HepG2 (cell line): ENCODE results near the gene C5orf24. TPM values are rescaled to one million over a fixed set of nuclear protein-coding genes. Genes with fewer than 3 reads are reported as not detected.

ENCODE experiments used
- ATAC-seq: fragments of 200-7000 bp; cut with Tn5 transposase; 3 replicates; pipeline ENCODE4 v1.9.1; 2020; ENCODE audit warnings: mild to moderate bottlenecking, moderate library complexity
- BruUV-seq: library from RNA; stranded (reverse); fragments of 400-500 nt; replicated peaks from 2 replicates; lab custom pipeline; 2021; lab: Mats Ljungman, UMichigan
- CTCF ChIA-PET: fragments of 300-600 bp; formaldehyde crosslinking; extraction: SDS; loops from one replicate; lab custom pipeline; 2021; ENCODE audit warnings: low total read pairs, inconsistent platforms, low intra/inter-chr PET ratio; lab: Yijun Ruan, JAX
- POLR2A ChIA-PET: fragments of 350-600 bp; sonication (Branson Sonifier 250); formaldehyde crosslinking; loops from one replicate; lab custom pipeline; 2020; ENCODE audit warnings: antibody characterized with exemption, inconsistent platforms; lab: Yijun Ruan, JAX
- DNase-seq: peaks from one replicate; pipeline ENCODE4 v3.0.0-alpha.2; 2015; ENCODE audit warnings: low spot score
- FAIRE-seq: peaks from 3 replicates; lab custom pipeline; 2011; peaks lifted over from hg19 to GRCh38; lab: Jason Lieb, UNC
- H2AFZ ChIP-seq: one replicate; pipeline ENCODE4 v1.6.1; 2011; ENCODE audit warnings: low read length, inconsistent platforms
- H3K27ac ChIP-seq: fragments of 300-600 bp; 3 replicates; pipeline ENCODE4 v1.8.0; 2011; ENCODE audit warnings: mixed run types, mild to moderate bottlenecking, mixed read lengths, low read length, inconsistent platforms; ENCODE audit not compliant: insufficient read depth; ENCODE audit errors: extremely low read length
- H3K27me3 ChIP-seq, 2 experiments: fragments of 200-600 bp in 1 of 2; 2 replicates in 1 of 2; 3 replicates in 1 of 2; pipeline versions ENCODE4 v1.6.0 to v1.8.0; 2011; ENCODE audit warnings: low read length in 2 of 2, mild to moderate bottlenecking in 2 of 2, moderate library complexity in 2 of 2, inconsistent platforms in 1 of 2; ENCODE audit not compliant: insufficient read depth in 2 of 2, control insufficient read depth in 1 of 2
- H3K36me3 ChIP-seq, 2 experiments: fragments of 200-600 bp in 1 of 2; replicated peaks in 1 of 2; 2 replicates in 1 of 2; 3 replicates in 1 of 2; pipeline versions ENCODE4 v1.5.1 to v1.8.0; 2011; ENCODE audit warnings: low read length in 2 of 2, inconsistent platforms in 1 of 2; ENCODE audit not compliant: insufficient read depth in 2 of 2, control insufficient read depth in 1 of 2
- H3K4me1 ChIP-seq: 2 replicates; pipeline ENCODE4 v1.5.1; 2012; ENCODE audit warnings: low read length, inconsistent platforms; ENCODE audit not compliant: insufficient read depth
- H3K4me2 ChIP-seq: 2 replicates; pipeline ENCODE4 v1.6.0; 2011; ENCODE audit warnings: low read depth, low read length, inconsistent platforms
- H3K4me3 ChIP-seq, 3 experiments: fragments of 200-600 bp in 1 of 3; sonication (generic), shearing (Covaris generic) in 1 of 3; replicated peaks in 1 of 3; 2 replicates each; pipeline ENCODE4 v1.5.1; 2011 to 2016; ENCODE audit warnings: low read length in 3 of 3, inconsistent platforms in 2 of 3, low read depth in 2 of 3, mild to moderate bottlenecking in 2 of 3, control low read depth in 1 of 3, mixed read lengths in 1 of 3; ENCODE audit not compliant: insufficient read depth in 1 of 3
- H3K79me2 ChIP-seq: one replicate; pipeline ENCODE4 v1.6.1; 2011; ENCODE audit warnings: low read length, inconsistent platforms; ENCODE audit not compliant: insufficient read depth
- H3K9ac ChIP-seq: 2 replicates; pipeline ENCODE4 v1.6.0; 2011; ENCODE audit warnings: mild to moderate bottlenecking, low read depth, low read length, inconsistent platforms; ENCODE audit not compliant: insufficient read depth
- H3K9me3 ChIP-seq: 2 replicates; pipeline ENCODE4 v1.5.1; 2012; ENCODE audit warnings: mild to moderate bottlenecking, low read length
- H4K20me1 ChIP-seq: 2 replicates; pipeline ENCODE4 v1.6.0; 2011; ENCODE audit warnings: inconsistent platforms, mild to moderate bottlenecking, low read length, moderate library complexity; ENCODE audit not compliant: insufficient read depth
- AGO2 ChIP-seq: fragments of 200-400 bp; formaldehyde crosslinking; optimal IDR thresholded peaks from 2 replicates; pipeline ENCODE3; 2017; ENCODE audit warnings: mild to moderate bottlenecking, low read depth, low read length, moderate library complexity
- MIER2 ChIP-seq: IDR thresholded peaks from 2 replicates; pipeline ENCODE4 v1.6.1; 2016; ENCODE audit warnings: missing biosample characterization, missing genetic modification reagents
- MLXIP ChIP-seq: sonication (generic); formaldehyde crosslinking; IDR thresholded peaks from 2 replicates; pipeline ENCODE4 v1.9.0; 2021; ENCODE audit warnings: missing genetic modification reagents, borderline replicate concordance
- NAIF1 ChIP-seq: sonication (generic); formaldehyde crosslinking; IDR thresholded peaks from 2 replicates; pipeline ENCODE4 v1.5.0; 2020; ENCODE audit warnings: mild to moderate bottlenecking, missing genetic modification reagents, borderline replicate concordance
- RORA ChIP-seq: sonication (generic); formaldehyde crosslinking; IDR thresholded peaks from 2 replicates; pipeline ENCODE4 v1.5.0; 2020; ENCODE audit warnings: mild to moderate bottlenecking, missing genetic modification reagents, moderate library complexity
- SMAD9 ChIP-seq: sonication (generic); formaldehyde crosslinking; IDR thresholded peaks from 2 replicates; pipeline ENCODE4 v1.5.1; 2020; ENCODE audit warnings: mild to moderate bottlenecking, missing genetic modification reagents
- TBP ChIP-seq: sonication (generic); formaldehyde crosslinking; IDR thresholded peaks from 2 replicates; pipeline ENCODE4 v1.5.0; 2020; ENCODE audit warnings: missing genetic modification reagents
- TCF7L2 ChIP-seq: IDR thresholded peaks from 2 replicates; pipeline ENCODE4 v1.6.1; 2011; ENCODE audit warnings: mild to moderate bottlenecking, low read depth, low read length, moderate library complexity
- USF2 ChIP-seq, 2 experiments: sonication (generic) in 1 of 2; formaldehyde crosslinking in 1 of 2; IDR thresholded peaks; 2 replicates each; pipeline versions ENCODE4 v1.5.1 to v1.6.1; 2011 to 2020; ENCODE audit warnings: borderline replicate concordance in 1 of 2, low read depth in 1 of 2, low read length in 1 of 2, mild to moderate bottlenecking in 1 of 2, missing genetic modification reagents in 1 of 2, moderate library complexity in 1 of 2
- ZKSCAN8 ChIP-seq: IDR thresholded peaks from 2 replicates; pipeline ENCODE4 v1.6.1; 2016; ENCODE audit warnings: borderline replicate concordance, missing genetic modification reagents, missing compliant biosample characterization
- WGBS: methylation state at CpG from one replicate; pipeline ENCODE4 v1.1.6; 2017; ENCODE audit warnings: low lambda C conversion rate; 5-methylcytosine and 5-hydroxymethylcytosine counted together
- in situ Hi-C: cut with HindIII; loops from 2 replicates; pipeline ENCODE4 v1.10.0; 2017; ENCODE audit warnings: low pct_unique_long_range_greater_than_20kb; ENCODE audit not compliant: extremely low pct_ligation_motif_present
- intact Hi-C: fragments of 100-400 bp; cut with micrococcal nuclease; formaldehyde crosslinking; loops from one replicate; pipeline ENCODE4 v1.10.0; 2022; ENCODE audit not compliant: unreplicated experiment
- polyA plus RNA-seq, 8 experiments: library from polyadenylated mRNA; depleted of rRNA in 3 of 8; stranded (reverse) in 7 of 8; unstranded in 1 of 8; fragments of >200 nt; fragmentation: Illumina TruSeq in 4 of 8; extraction: Trizol in 4 of 8; gene quantifications; 2 replicates each; pipeline versions ENCODE4 v1.2.1 to v1.2.3, GENCODE V29; 2011 to 2016; ENCODE audit warnings: low read depth in 4 of 8, missing spikeins in 1 of 8, mixed read lengths in 1 of 8; ENCODE audit not compliant: insufficient read depth in 1 of 8
- total RNA-seq, 5 experiments: library from RNA; depleted of rRNA; stranded (reverse); fragments of >200 nt; fragmentation: Illumina TruSeq; extraction: Trizol; gene quantifications; 2 replicates each; pipeline ENCODE4 v1.2.3, GENCODE V29; 2016; ENCODE audit warnings: low read depth in 1 of 5

C5orf24 gene
- total and polyA plus RNA-seq, 2 of the 13 experiments (the other 11 are each of a cell fraction or from before 2014, with no cell fraction given), result 34.6 to 41.5 TPM

- TF ChIP-seq ZKSCAN8 (CRISPR knock-in tag), result no peak
- no peak for TF ChIP-seq RORA (CRISPR knock-in tag)
- TF ChIP-seq TCF7L2, result no peak
- no peak for TF ChIP-seq MLXIP (CRISPR knock-in tag)
- no peak for TF ChIP-seq NAIF1 (CRISPR knock-in tag)
- TF ChIP-seq TBP (CRISPR knock-in tag), result no peak
- TF ChIP-seq, all 625 proteins: peak for 0
Observed at GRCh38 chr5:134857401-134857800, 11.6 kb downstream of the C5orf24 start (continued).

- no peak overlapping the region for H3K27ac ChIP-seq
- FAIRE-seq, result no peak
- H3K4me3 ChIP-seq, result no peak overlapping the region
- H3K27me3 ChIP-seq, result no peaks in the 10 kb centered on the region
- H3K9me3 ChIP-seq, result no peaks in the 10 kb centered on the region
- TF ChIP-seq AGO2, result no peak
- TF ChIP-seq USF2 (IDR thresholded peaks at IDR 0.05; ENCODE audit: low read depth, low read length), result no peak
- TF ChIP-seq USF2 (CRISPR knock-in tag; IDR thresholded peaks at IDR 0.05; ENCODE audit: borderline replicate concordance), result no peak
- no peak for TF ChIP-seq MIER2 (CRISPR knock-in tag)
- no peak for TF ChIP-seq SMAD9 (CRISPR knock-in tag)
- TF ChIP-seq, all 625 proteins: peak for 0
- ChIA-PET CTCF (no interaction called here), POLR2A (interaction anchor here (1.6 kb wide), 1 partner anchor 19 kb away, joined by 5 read pairs; the partner anchor contains the start of gene C5orf24)
- DNase-seq (no peak), ATAC-seq (no peak; the same call in 2 of the 3 replicates)
- intact Hi-C loops (no loop called here), in situ Hi-C loops (no loop called here)
- BruUV-seq, result no TSS peak
- H4K20me1 ChIP-seq, result no peaks in the 10 kb centered on the region
- peaks cover 0 to 1% of the 10 kb centered on the region in 2 experiments; a peak in 1 of 5 replicates for H3K36me3 ChIP-seq
- no peak overlapping the region for H3K9ac ChIP-seq
- H3K4me2 ChIP-seq, result no peak overlapping the region
- H3K4me1 ChIP-seq, result 0 out of 2 replicates have a peak, but pooled peaks cover 7% of the 10 kb centered on the region
- no peak overlapping the region for H2AFZ ChIP-seq
- WGBS, result 92% methylated on average over 2 of the region's 2 CpGs
- H3K79me2 ChIP-seq, result no peaks in the 10 kb centered on the region
Observed at GRCh38 chr5:134864707-134865106, 18.9 kb downstream of the C5orf24 start.
